ENCODE data around the gene GRM1. TPM values are rescaled to one million over a fixed set of nuclear protein-coding genes. Genes with fewer than 3 reads are reported as not detected.

GRM1 gene
- not detected for total RNA-seq

DNA sequence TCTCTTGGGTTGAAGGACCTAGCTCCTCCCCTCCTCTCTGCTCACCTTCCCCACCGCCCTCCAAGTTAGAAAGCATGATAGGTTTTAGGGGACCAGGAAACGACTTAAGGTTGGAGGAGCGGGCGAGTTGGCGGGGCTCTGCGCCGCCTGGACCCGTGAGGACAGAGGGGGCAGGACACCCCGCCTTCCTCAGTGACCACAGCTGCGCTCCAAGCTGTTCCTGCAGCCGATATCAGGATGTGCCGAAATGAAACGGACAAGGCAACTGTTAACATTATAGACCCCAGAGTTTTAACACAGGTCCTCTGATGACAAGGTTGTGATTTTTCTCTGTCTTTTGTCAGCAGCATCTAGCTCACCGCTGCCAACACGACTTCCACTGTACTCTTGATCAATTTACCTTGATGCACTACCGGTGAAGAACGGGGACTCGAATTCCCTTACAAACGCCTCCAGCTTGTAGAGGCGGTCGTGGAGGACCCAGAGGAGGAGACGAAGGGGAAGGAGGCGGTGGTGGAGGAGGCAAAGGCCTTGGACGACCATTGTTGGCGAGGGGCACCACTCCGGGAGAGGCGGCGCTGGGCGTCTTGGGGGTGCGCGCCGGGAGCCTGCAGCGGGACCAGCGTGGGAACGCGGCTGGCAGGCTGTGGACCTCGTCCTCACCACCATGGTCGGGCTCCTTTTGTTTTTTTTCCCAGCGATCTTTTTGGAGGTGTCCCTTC is at the start of gene GRM1:
Gene GRM1 (plus strand): TSS at position 212 of the 722 bp plus-strand sequence. CDS start 456 bp downstream, at position 668.
- Mint-ChIP-seq H3K4me3 (peak within 1 kb of the TSS in 1 of 2 donors; percentile 56), H3K36me3 (ENCODE audit: insufficient read depth in 2 of 2) (peaks cover 0 to 4% of the 10 kb centered on the region in 2 donors), H3K4me1 (ENCODE audit: low read depth) (peaks cover 7% of the 10 kb centered on the region), H3K27ac (no peak within 1 kb of the TSS), H3K27me3 (ENCODE audit: low read depth) (peaks cover 48% of the 10 kb centered on the region), H3K9me3 (no peaks in the 10 kb centered on the region)
- DNase-seq: no peak
- ATAC-seq (replicated peaks in 1 of 2): no peak

DNA sequence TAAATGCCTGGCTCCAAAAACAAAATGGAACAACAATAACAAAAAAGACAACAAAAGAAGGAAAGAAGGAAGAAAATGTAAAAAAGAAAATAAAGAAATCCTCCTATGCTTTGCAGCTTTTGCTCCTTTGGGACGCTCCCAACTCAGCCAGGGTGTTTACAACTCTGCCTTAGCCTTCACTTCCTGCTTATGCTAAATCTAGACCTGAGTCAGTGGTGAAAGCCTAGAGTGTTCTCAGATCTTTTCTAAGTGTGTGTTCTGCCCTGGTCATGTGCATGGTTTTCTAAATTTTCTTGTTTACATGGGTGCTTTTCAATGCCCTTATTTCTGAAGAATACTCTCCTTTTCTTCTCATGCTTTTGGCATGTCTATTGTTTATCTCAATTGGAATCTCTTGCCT is 19.5 kb upstream of the GRM1 start:
- ATAC-seq (replicated peaks in 1 of 2) (no peak), DNase-seq (no peak)
- peaks cover 5 to 11% of the 10 kb centered on the region in 2 donors for H3K9me3 Mint-ChIP-seq
- no peak overlapping the region for H3K27ac Mint-ChIP-seq
- H3K4me1 Mint-ChIP-seq (ENCODE audit: low read depth): no peaks in the 10 kb centered on the region
- no peaks in the 10 kb centered on the region for H3K27me3 Mint-ChIP-seq (ENCODE audit: low read depth)
- H3K4me3 Mint-ChIP-seq: no peak overlapping the region
- H3K36me3 Mint-ChIP-seq (ENCODE audit: insufficient read depth in 2 of 2): peaks cover 0 to 5% of the 10 kb centered on the region in 2 donors

DNA sequence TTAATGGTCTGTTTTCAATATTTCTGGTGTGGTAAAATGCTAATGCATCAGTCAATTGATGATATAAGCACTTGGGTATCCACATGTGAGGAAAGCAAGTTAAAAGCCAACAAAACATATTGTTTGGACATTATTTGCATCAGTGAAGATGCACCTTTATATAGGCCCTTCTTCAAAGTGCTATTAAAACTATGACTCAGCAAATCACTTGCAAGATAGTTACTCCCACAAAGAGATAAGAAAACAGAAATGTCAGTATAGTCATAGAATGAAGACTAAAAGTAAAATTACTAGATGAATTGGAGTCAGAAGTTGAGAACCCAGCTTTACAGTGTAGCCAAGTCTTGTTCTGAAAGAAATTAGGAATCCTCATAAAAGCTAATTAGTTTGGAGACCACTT is 14.6 kb upstream of the GRM1 start:
- Mint-ChIP-seq H3K36me3 (ENCODE audit: insufficient read depth in 2 of 2) (peaks cover 0 to 5% of the 10 kb centered on the region in 2 donors), H3K4me1 (ENCODE audit: low read depth) (no peaks in the 10 kb centered on the region)

DNA sequence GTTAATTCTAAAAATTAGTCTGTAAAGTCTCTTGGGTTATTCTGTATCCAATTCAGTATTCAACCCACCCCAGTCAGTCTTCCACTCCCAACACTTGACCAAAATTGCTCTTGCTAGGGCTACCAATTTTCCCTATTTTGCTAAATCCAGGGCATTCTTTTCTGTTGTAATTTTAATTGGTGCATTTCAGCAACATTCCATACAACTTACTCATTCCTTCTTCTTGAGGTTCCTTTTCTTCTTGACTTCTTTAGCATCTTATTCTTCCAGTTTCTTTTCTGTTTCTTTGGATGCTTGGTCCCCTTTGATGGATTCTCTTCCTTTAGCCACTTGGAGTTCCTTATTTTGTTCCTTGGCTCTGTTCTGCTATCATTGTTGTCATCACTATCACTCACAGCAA is 11.2 kb upstream of the GRM1 start:
- no peak overlapping the region for H3K27ac Mint-ChIP-seq
- no peaks in the 10 kb centered on the region for H3K9me3 Mint-ChIP-seq
- no peaks in the 10 kb centered on the region for H3K36me3 Mint-ChIP-seq (ENCODE audit: insufficient read depth in 2 of 2)
- H3K27me3 Mint-ChIP-seq (ENCODE audit: low read depth): peaks cover 9% of the 10 kb centered on the region
- H3K4me3 Mint-ChIP-seq: no peak overlapping the region
- H3K4me1 Mint-ChIP-seq (ENCODE audit: low read depth): no peaks in the 10 kb centered on the region
- ATAC-seq (replicated peaks in 1 of 2) (no peak), DNase-seq (no peak)

More for the DNA sequence above, 14.6 kb upstream of the GRM1 start:
- Mint-ChIP-seq H3K27me3 (ENCODE audit: low read depth) (peaks cover 6% of the 10 kb centered on the region), H3K27ac (no peak overlapping the region), H3K4me3 (no peak overlapping the region), H3K9me3 (peaks cover 3 to 9% of the 10 kb centered on the region in 2 donors)
- DNase-seq (no peak), ATAC-seq (replicated peaks in 1 of 2) (no peak)

DNA sequence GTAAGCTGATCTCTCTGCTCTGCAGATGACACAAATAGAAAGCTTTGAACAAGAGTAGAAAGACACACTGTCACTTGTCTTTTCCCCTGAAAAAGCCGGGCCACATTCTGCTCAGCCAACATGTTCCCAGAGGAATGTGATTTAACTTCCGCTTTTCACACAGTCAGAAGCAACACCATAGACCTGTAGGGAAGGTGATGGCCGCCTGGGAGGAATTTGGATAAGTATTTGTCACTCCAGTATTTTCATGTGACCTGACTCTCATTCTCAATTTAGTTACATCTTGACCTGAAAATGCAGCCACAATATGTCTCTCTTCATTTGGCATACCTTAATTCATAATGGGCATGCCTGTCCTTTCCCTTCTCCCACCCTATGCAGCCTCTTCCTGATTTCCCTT is 2.0 kb upstream of the GRM1 start:
- H3K27me3 Mint-ChIP-seq (ENCODE audit: low read depth): peaks cover 54% of the 10 kb centered on the region
- DNase-seq: no peak

DNA sequence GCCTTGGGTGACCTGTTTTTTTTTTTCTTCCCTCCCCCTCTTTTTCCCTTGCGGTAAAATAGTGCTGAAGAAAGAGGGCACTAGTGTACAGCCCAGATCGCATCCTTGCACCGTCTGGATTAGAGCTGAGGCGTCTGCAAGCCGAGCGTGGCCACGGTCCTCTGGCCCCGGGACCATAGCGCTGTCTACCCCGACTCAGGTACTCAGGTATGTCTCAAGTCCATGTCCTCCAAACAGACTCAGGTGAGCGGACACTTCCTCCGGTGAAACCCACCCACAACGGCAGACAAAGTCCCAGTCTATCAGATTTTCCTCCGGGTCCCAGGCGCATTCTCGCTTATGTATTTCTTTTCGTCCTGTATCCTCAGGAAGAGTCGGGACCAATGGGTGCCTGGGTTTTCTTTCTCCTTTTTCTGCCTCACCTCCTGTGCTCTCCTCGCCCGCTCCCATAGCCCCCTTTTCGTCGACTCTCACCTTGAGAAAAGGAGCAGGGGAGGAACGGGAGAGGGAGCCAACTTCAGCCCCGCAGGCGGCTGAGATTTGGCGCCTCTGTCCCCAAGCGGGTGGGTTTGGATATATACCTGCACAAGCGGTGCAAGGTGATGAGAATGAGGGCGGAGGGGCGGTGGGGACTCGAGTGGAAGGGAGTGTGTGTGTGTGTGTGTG is 1.1 kb upstream of the GRM1 start:
- Mint-ChIP-seq H3K36me3 (ENCODE audit: insufficient read depth in 2 of 2) (peaks cover 0 to 4% of the 10 kb centered on the region in 2 donors), H3K4me1 (ENCODE audit: low read depth) (peaks cover 7% of the 10 kb centered on the region), H3K27ac (no peak overlapping the region), H3K9me3 (no peaks in the 10 kb centered on the region), H3K27me3 (ENCODE audit: low read depth) (peaks cover 51% of the 10 kb centered on the region), H3K4me3 (peak overlapping the region in 1 of 2 donors; percentile 22)
- ATAC-seq (replicated peaks in 1 of 2) (no peak), DNase-seq (no peak)

More for the DNA sequence above, 2.0 kb upstream of the GRM1 start:
- peaks cover 7% of the 10 kb centered on the region for H3K4me1 Mint-ChIP-seq (ENCODE audit: low read depth)
- no peaks in the 10 kb centered on the region for H3K9me3 Mint-ChIP-seq
- H3K27ac Mint-ChIP-seq: no peak overlapping the region
- H3K4me3 Mint-ChIP-seq: no peak overlapping the region
- peaks cover 0 to 4% of the 10 kb centered on the region in 2 donors for H3K36me3 Mint-ChIP-seq (ENCODE audit: insufficient read depth in 2 of 2)
- ATAC-seq (replicated peaks in 1 of 2): no peak

DNA sequence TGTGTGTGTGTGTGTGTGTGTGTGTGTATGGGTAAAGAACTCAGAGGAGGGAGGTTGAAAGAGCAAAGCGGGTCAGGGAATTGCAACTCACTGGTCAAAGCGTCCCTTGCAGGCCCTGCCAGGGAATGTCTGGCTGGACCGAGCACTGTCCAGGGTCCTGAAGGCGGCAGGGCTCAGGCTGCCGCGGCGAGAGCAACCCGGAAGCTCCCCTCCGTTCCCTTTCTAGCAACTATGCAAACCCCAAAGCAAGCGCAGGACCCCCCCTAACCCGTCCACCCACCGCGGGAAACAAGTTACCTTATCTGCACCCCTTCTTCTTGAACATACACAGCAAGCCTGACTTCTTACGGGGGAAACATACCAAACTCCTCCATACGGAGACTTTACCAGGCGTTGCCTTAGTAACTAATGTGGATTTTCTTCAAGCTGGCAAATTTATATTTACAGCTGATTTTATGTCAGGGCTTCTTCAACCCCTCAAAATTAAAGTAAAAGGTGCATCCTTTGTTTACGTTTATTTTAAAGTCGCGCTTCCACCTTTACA is 538 bp upstream of the GRM1 start:
- DNase-seq: peak; percentile 36
- Mint-ChIP-seq H3K36me3 (ENCODE audit: insufficient read depth in 2 of 2) (peaks cover 0 to 4% of the 10 kb centered on the region in 2 donors), H3K9me3 (no peaks in the 10 kb centered on the region), H3K27me3 (ENCODE audit: low read depth) (peaks cover 45% of the 10 kb centered on the region), H3K4me3 (peak overlapping the region in 1 of 2 donors; percentile 56), H3K27ac (no peak overlapping the region), H3K4me1 (ENCODE audit: low read depth) (peaks cover 7% of the 10 kb centered on the region)
- peak in 1 of 2 donors; percentile 57 for ATAC-seq (replicated peaks in 1 of 2)

DNA sequence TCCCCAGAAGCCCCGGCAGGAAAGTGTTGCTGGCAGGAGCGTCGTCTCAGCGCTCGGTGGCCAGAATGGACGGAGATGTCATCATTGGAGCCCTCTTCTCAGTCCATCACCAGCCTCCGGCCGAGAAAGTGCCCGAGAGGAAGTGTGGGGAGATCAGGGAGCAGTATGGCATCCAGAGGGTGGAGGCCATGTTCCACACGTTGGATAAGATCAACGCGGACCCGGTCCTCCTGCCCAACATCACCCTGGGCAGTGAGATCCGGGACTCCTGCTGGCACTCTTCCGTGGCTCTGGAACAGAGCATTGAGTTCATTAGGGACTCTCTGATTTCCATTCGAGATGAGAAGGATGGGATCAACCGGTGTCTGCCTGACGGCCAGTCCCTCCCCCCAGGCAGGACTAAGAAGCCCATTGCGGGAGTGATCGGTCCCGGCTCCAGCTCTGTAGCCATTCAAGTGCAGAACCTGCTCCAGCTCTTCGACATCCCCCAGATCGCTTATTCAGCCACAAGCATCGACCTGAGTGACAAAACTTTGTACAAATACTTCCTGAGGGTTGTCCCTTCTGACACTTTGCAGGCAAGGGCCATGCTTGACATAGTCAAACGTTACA is 817 bp downstream of the GRM1 start:
- H3K27me3 Mint-ChIP-seq (ENCODE audit: low read depth): peaks cover 53% of the 10 kb centered on the region
- H3K27ac Mint-ChIP-seq: no peak overlapping the region
- ATAC-seq (replicated peaks in 1 of 2): no peak
- H3K4me3 Mint-ChIP-seq: no peak overlapping the region
- no peaks in the 10 kb centered on the region for H3K9me3 Mint-ChIP-seq
- DNase-seq: no peak
- peaks cover 0 to 4% of the 10 kb centered on the region in 2 donors for H3K36me3 Mint-ChIP-seq (ENCODE audit: insufficient read depth in 2 of 2)
- H3K4me1 Mint-ChIP-seq (ENCODE audit: low read depth): peaks cover 7% of the 10 kb centered on the region

DNA sequence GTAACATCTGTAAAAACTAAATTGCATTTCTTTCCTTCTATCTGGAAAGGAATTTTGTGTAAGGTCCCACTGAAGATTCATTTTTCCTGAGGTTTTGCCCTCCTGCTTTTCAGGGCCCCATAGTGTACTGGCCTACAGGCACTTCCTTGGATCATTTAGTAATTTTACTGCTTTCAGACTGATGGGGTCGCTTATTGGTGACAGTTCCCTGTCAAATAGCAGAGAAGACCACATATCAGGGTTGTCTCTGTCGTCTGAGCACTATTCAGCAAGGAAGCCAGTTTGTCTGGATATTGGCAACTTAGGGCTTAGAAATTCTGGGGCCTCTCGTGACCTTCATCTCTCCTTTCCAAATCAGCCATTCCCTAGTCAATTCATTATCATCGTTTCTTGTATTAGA is 3.5 kb downstream of the GRM1 start:
- no peak for ATAC-seq (replicated peaks in 1 of 2)
- no peaks in the 10 kb centered on the region for H3K9me3 Mint-ChIP-seq
- peaks cover 42% of the 10 kb centered on the region for H3K27me3 Mint-ChIP-seq (ENCODE audit: low read depth)
- no peak overlapping the region for H3K4me3 Mint-ChIP-seq
- no peak overlapping the region for H3K27ac Mint-ChIP-seq
- peaks cover 7% of the 10 kb centered on the region for H3K4me1 Mint-ChIP-seq (ENCODE audit: low read depth)
- DNase-seq: no peak
- peaks cover 0 to 3% of the 10 kb centered on the region in 2 donors for H3K36me3 Mint-ChIP-seq (ENCODE audit: insufficient read depth in 2 of 2)

DNA sequence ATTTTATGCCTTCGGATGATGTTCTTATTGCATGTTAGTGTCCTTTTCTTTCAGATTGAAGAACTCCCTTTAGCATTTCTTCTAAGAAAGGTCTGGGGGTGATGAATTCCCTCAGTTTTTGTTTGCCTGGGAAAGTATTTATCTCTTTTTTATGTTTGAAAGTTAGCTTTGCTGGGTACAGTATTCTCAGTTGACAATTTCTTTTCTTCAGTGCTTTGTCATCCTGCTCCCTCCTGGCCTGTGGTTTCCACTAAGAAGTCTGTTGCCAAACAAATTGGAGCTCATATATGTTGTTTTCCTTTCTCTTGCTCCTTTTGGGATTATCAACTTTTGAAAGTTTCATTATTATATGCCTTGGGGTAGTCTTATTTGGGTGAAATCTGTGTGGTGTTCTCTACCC is 11.5 kb downstream of the GRM1 start:
- H3K27ac Mint-ChIP-seq: no peak overlapping the region
- peaks cover 7 to 10% of the 10 kb centered on the region in 2 donors for H3K9me3 Mint-ChIP-seq
- DNase-seq (no peak), ATAC-seq (replicated peaks in 1 of 2) (no peak)
- no peaks in the 10 kb centered on the region for H3K4me1 Mint-ChIP-seq (ENCODE audit: low read depth)
- H3K36me3 Mint-ChIP-seq (ENCODE audit: insufficient read depth in 2 of 2): no peaks in the 10 kb centered on the region
- no peaks in the 10 kb centered on the region for H3K27me3 Mint-ChIP-seq (ENCODE audit: low read depth)
- no peak overlapping the region for H3K4me3 Mint-ChIP-seq

DNA sequence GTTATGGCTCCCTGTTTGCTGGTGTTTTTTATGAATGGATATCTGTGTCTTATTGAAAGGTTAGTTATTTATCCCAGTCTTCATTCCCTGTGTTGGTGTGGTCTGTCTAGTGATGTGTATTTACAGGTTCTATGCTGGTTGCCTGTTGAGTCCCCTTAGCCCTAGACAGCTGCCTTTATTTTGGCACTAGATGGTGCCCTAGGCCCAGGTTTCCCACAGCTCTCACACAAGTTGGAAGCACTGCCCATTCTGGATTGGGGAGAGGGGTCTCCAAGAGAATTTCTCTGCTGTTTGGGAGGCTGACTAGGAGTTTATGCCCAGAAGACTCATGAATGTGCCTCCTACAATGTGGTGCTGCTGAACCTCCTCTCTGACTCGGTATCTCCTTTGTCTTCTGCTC is 12.4 kb downstream of the GRM1 start:
- Mint-ChIP-seq H3K9me3 (peaks cover 7 to 10% of the 10 kb centered on the region in 2 donors), H3K27me3 (ENCODE audit: low read depth) (no peaks in the 10 kb centered on the region), H3K27ac (no peak overlapping the region), H3K4me1 (ENCODE audit: low read depth) (no peaks in the 10 kb centered on the region), H3K4me3 (no peak overlapping the region), H3K36me3 (ENCODE audit: insufficient read depth in 2 of 2) (no peaks in the 10 kb centered on the region)
- ATAC-seq (replicated peaks in 1 of 2): no peak
- DNase-seq: no peak

DNA sequence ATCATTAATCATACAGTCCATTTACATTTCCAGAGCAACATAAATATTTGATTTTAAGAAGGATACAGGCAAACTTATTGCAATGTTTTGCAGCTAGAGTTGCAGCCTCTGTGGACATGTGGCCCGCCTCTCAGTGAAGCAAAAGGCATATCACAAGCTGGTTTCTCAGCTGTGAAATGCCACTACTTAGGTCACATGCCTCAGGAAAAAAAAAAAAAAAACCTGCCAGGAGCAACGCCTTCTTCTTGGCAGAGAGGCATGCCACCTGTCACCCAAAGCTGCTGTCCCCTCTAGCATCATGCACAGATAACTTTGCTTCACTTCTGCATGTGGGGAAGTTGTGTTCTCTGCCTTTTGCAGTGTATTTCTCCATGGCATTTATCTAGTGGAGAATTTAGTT is 18.5 kb downstream of the GRM1 start:
- no peak overlapping the region for H3K27ac Mint-ChIP-seq
- ATAC-seq (replicated peaks in 1 of 2) (no peak), DNase-seq (no peak)
- H3K27me3 Mint-ChIP-seq (ENCODE audit: low read depth): no peaks in the 10 kb centered on the region
- no peaks in the 10 kb centered on the region for H3K9me3 Mint-ChIP-seq
- no peaks in the 10 kb centered on the region for H3K4me1 Mint-ChIP-seq (ENCODE audit: low read depth)
- H3K36me3 Mint-ChIP-seq (ENCODE audit: insufficient read depth in 2 of 2): no peaks in the 10 kb centered on the region
- H3K4me3 Mint-ChIP-seq: no peak overlapping the region

DNA sequence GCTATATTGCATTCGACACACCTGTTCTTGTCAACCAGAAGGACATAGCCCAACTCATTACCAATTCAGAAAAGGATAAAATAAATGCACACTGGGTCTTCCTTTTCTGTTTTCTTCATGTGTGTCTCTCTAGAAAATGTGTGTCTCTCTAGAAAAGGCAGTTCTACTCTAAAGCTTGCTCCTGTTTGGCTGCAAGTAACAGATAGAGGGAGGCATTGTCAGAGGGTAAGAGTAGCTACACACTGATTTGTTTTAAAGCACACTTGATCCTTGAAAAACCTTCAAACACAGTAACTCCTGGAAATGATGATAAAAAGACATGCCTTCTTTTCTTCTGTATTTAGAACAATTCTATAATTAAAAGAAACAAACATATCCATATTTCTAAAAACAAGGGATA is 21.3 kb downstream of the GRM1 start:
- no peak overlapping the region for H3K27ac Mint-ChIP-seq
- no peaks in the 10 kb centered on the region for H3K9me3 Mint-ChIP-seq
- H3K36me3 Mint-ChIP-seq (ENCODE audit: insufficient read depth in 2 of 2): no peaks in the 10 kb centered on the region
- H3K27me3 Mint-ChIP-seq (ENCODE audit: low read depth): no peaks in the 10 kb centered on the region
- ATAC-seq (replicated peaks in 1 of 2) (no peak), DNase-seq (no peak)
- no peak overlapping the region for H3K4me3 Mint-ChIP-seq
- H3K4me1 Mint-ChIP-seq (ENCODE audit: low read depth): no peaks in the 10 kb centered on the region
